Measurements from ENCODE around the gene GPX4.

DNA sequence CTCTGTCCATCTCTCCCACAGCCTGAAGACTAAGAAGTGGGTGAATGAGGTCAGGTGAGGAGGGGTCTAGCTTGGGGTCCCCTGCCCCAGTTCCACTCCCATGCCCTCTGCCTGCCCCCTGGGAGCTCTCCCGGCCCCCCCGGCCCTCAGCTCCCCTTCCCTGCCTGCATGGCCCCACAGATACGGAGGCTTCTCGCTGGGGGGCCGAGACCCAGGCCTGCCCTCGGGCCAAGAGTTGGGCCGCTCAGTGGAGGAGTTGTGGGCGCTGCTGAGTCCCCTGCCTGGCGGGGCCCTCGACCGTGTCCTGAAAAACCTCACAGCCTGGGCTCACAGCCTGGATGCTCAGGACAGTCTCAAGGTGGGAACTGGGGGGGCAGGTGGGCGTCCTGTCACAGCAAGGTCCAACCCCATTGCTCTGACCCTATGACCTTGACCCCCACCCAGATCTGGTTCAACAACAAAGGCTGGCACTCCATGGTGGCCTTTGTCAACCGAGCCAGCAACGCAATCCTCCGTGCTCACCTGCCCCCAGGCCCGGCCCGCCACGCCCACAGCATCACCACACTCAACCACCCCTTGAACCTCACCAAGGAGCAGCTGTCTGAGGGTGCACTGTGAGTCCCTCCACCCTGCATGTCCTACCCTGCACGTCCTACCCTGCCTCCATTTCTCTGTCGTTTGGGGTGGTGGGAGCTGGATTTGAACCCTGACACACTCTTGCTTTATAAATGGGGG, 47.7 kb upstream of the GPX4 start:
- TF ChIP-seq CTCF (IDR thresholded peaks at IDR 0.05 in 4 of 5, conservative IDR thresholded peaks at IDR 0.05 in 1 of 5) (no peak), POLR2A (IDR thresholded peaks at IDR 0.05) (no peak)
